ENCODE results near the gene KCNJ10.

The KCNJ10 gene

GRCh38 chr1:160018900-160019299 lies 51.1 kb downstream of the KCNJ10 start:
- no peaks in the 10 kb centered on the region for H3K27me3 ChIP-seq (ENCODE audit: insufficient read depth, low read length, poor library complexity, severe bottlenecking)
- no peak overlapping the region for H3K4me3 ChIP-seq (ENCODE audit: low read length, poor library complexity, severe bottlenecking)
- H2AFZ ChIP-seq (ENCODE audit: low read length): no peak overlapping the region
- no peaks in the 10 kb centered on the region for H4K20me1 ChIP-seq (ENCODE audit: insufficient read depth, low read length, poor library complexity, severe bottlenecking)
- H3K4me1 ChIP-seq (ENCODE audit: insufficient read depth, low read length, poor library complexity, severe bottlenecking): no peaks in the 10 kb centered on the region
- H3F3A ChIP-seq (ENCODE audit: low read depth): no peaks in the 10 kb centered on the region
- no peaks in the 10 kb centered on the region for H3K9me2 ChIP-seq (replicated peaks; ENCODE audit: low read depth, low read length)
- H3K36me3 ChIP-seq (ENCODE audit: insufficient read depth, low read length): no peaks in the 10 kb centered on the region
- no peaks in the 10 kb centered on the region for H3K79me2 ChIP-seq (ENCODE audit: insufficient read depth, low read length)
- TF ChIP-seq CTCF (conservative IDR thresholded peaks at IDR 0.05; ENCODE audit: low read length) (no peak), EZH2phosphoT487 (IDR thresholded peaks at IDR 0.05; ENCODE audit: borderline replicate concordance) (no peak)
- H3K4me2 ChIP-seq (ENCODE audit: low read depth, low read length, poor library complexity, severe bottlenecking): no peak overlapping the region
- H3K9ac ChIP-seq (ENCODE audit: low read depth, low read length, poor library complexity, severe bottlenecking): no peak overlapping the region
- no peaks in the 10 kb centered on the region for H3K9me3 ChIP-seq (ENCODE audit: insufficient read depth, low read depth, low read length)

DNA sequence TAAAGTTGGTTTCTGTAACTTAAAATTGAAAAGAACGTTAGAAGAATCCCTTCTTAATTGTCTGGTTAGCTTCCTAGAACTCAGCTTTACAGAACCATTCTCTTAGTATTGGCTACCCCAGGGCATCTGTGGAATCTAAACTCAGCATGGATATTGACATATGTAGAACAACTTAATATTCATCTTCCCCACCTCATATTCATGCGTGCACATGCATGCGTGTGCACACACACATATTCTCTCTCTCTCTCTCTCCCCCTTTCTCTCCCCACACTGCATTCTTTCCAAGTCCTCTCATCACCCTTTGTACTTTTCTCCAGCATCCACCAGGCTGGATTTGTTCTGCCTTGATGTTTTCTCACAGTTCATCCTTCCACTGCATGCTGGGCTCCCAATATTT lies 51.6 kb downstream of the KCNJ10 start:
- Histone ChIP-seq H3K36me3 (ENCODE audit: insufficient read depth, low read length) (no peaks in the 10 kb centered on the region), H3K9ac (ENCODE audit: low read depth, low read length, poor library complexity, severe bottlenecking) (no peak overlapping the region), H3K4me1 (ENCODE audit: insufficient read depth, low read length, poor library complexity, severe bottlenecking) (no peaks in the 10 kb centered on the region), H2AFZ (ENCODE audit: low read length) (no peak overlapping the region), H3K4me3 (ENCODE audit: low read length, poor library complexity, severe bottlenecking) (no peak overlapping the region), H3K4me2 (ENCODE audit: low read depth, low read length, poor library complexity, severe bottlenecking) (no peak overlapping the region), H4K20me1 (ENCODE audit: insufficient read depth, low read length, poor library complexity, severe bottlenecking) (no peaks in the 10 kb centered on the region), H3K9me2 (replicated peaks; ENCODE audit: low read depth, low read length) (no peaks in the 10 kb centered on the region), H3F3A (ENCODE audit: low read depth) (no peaks in the 10 kb centered on the region), H3K27me3 (ENCODE audit: insufficient read depth, low read length, poor library complexity, severe bottlenecking) (no peaks in the 10 kb centered on the region), H3K9me3 (ENCODE audit: insufficient read depth, low read depth, low read length) (no peaks in the 10 kb centered on the region), H3K79me2 (ENCODE audit: insufficient read depth, low read length) (no peaks in the 10 kb centered on the region)
- TF ChIP-seq CTCF (conservative IDR thresholded peaks at IDR 0.05; ENCODE audit: low read length) (no peak), EZH2phosphoT487 (IDR thresholded peaks at IDR 0.05; ENCODE audit: borderline replicate concordance) (no peak)

DNA sequence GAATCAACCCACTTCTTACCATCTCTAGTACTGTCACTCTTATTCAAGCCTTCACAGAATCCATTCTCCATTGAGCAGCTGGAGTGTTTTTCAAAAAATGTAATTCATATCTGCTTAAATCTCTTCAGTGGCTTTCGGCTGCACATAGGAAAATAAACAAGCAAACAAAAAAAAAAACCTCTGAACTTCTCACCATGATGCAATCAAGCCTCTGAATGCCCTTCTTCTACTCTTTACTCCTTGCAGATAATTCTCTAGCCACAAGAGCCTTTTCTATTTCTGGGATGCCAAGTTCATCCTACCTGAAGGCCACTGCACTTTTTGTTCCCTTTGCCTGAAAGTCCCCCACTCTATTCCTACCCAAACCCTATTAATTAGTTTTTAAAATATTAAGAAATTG lies 52.4 kb downstream of the KCNJ10 start:
- Histone ChIP-seq H3K9ac (ENCODE audit: low read depth, low read length, poor library complexity, severe bottlenecking) (no peak overlapping the region), H4K20me1 (ENCODE audit: insufficient read depth, low read length, poor library complexity, severe bottlenecking) (no peaks in the 10 kb centered on the region), H3K27me3 (ENCODE audit: insufficient read depth, low read length, poor library complexity, severe bottlenecking) (no peaks in the 10 kb centered on the region), H3K9me3 (ENCODE audit: insufficient read depth, low read depth, low read length) (no peaks in the 10 kb centered on the region), H3K4me3 (ENCODE audit: low read length, poor library complexity, severe bottlenecking) (no peak overlapping the region), H3F3A (ENCODE audit: low read depth) (no peaks in the 10 kb centered on the region), H3K4me1 (ENCODE audit: insufficient read depth, low read length, poor library complexity, severe bottlenecking) (no peaks in the 10 kb centered on the region), H3K4me2 (ENCODE audit: low read depth, low read length, poor library complexity, severe bottlenecking) (no peak overlapping the region), H3K79me2 (ENCODE audit: insufficient read depth, low read length) (no peaks in the 10 kb centered on the region), H3K9me2 (replicated peaks; ENCODE audit: low read depth, low read length) (no peaks in the 10 kb centered on the region), H3K36me3 (ENCODE audit: insufficient read depth, low read length) (no peaks in the 10 kb centered on the region), H2AFZ (ENCODE audit: low read length) (no peak overlapping the region)
- TF ChIP-seq CTCF (conservative IDR thresholded peaks at IDR 0.05; ENCODE audit: low read length) (no peak), EZH2phosphoT487 (IDR thresholded peaks at IDR 0.05; ENCODE audit: borderline replicate concordance) (no peak)
